ENCODE results near the gene PCGF3. TPM values are rescaled to one million over a fixed set of nuclear protein-coding genes. Genes with fewer than 3 reads are reported as not detected.

PCGF3 gene
- total and polyA plus RNA-seq, 7 experiments from 2014 or later: 3.8 to 66.8 (median 36.2) TPM

DNA sequence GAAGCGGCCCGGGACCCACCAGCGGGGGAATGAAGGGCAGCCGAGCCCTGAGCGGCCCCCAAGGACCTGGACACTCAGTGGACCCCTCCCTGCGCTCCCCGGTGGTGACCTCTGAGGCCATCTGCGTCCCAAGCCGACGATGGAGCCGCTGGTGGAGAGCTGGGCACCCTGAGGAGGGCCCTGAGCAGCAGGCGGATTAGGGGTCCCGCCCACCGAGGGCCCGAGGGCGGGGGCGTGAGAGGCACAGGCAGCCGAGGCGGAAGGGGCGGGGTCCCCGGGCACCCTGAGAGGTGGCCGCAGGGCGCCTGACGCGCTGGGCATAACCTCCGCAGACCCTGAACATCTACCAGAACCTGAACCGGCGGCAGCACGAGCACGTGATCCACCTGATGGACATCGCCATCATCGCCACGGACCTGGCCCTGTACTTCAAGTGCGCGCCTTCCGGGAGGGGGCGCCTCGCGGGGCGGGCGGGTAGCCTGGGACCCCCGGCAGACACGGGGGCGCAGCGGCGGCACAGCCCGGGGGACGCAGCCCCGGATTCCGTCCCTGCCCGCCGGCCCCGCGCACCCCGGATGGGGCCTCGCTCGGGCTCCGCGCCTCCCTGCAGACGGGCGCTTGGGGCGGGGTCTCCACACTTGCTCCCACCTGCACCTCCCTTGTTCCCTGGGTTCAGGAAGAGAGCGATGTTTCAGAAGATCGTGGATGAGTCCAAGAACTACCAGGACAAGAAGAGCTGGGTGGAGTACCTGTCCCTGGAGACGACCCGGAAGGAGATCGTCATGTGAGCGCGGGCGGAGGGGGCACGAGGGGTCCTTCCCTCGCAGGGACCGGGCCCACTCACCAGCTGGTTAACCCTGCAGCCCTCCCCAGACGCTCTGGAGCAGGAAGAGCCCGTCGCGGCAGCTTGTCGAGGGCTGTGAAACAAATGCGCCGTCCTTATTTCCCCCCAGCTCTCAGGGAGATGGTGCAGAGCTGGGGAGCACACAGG is 41.9 kb upstream of the PCGF3 start:
- peak overlapping the region; percentile 48 to 93 (median 89) for H3K27ac Mint-ChIP-seq
- peaks cover 3 to 33% (median 13%) of the 10 kb centered on the region in 7 donors for H3K4me1 Mint-ChIP-seq
- peak overlapping the region; percentile 72 to 95 (median 86) for H3K4me3 Mint-ChIP-seq
- peaks cover 0 to 22% (median 6%) of the 10 kb centered on the region in 5 donors for H3K36me3 Mint-ChIP-seq
- peaks cover 0 to 13% (median 0%) of the 10 kb centered on the region in 11 donors for H3K9me3 Mint-ChIP-seq
- ChIA-PET POLR2A (interaction anchor here (0.6 to 6.0 kb wide), 3 partner anchors 10 to 325 kb away, joined by 3 to 46 read pairs (median 4); partner anchors contain the start of genes ATP5ME, MYL5 and ZNF141), CTCF (no interaction called here)
- H3K27me3 Mint-ChIP-seq: no peaks in the 10 kb centered on the region
- Histone ChIP-seq H3K27ac (ENCODE audit: low read depth, low read length) (peak overlapping the region; percentile 90), H3K27me3 (ENCODE audit: control insufficient read depth in 2 of 2, insufficient read depth in 2 of 2, low read length in 2 of 2) (no peaks in the 10 kb centered on the region), H3K4me1 (ENCODE audit: control insufficient read depth in 2 of 2, insufficient read depth in 2 of 2, low read length in 2 of 2) (peaks cover 4 to 5% of the 10 kb centered on the region in 2 donors), H3K9me3 (ENCODE audit: control insufficient read depth in 2 of 3, low read length in 3 of 3) (no peaks in the 10 kb centered on the region), H3K4me3 (ENCODE audit: low read length) (peak overlapping the region; percentile 86), H3K36me3 (ENCODE audit: control insufficient read depth in 2 of 3, insufficient read depth in 3 of 3, low read length in 3 of 3) (no peaks in the 10 kb centered on the region)
- intact Hi-C loops (cut with micrococcal nuclease): loop anchor here (1.0 to 5.0 kb wide), 4 partner anchors 11 to 394 kb away; partner anchors contain the start of genes ATP5ME (in 2 of the 2), MYL5 (in 2 of the 2), PCGF3 (in 1 of the 2) and PIGG (in 1 of the 2)
- DNase-seq (peak; percentile 59 to 77 (median 75)), ATAC-seq (peak; percentile 91)

GRCh38 chr4:664713-665231 is 40.9 kb upstream of the PCGF3 start:
- H3K36me3 ChIP-seq (ENCODE audit: control insufficient read depth in 2 of 3, insufficient read depth in 3 of 3, low read length in 3 of 3): peaks cover 0 to 2% (median 0%) of the 10 kb centered on the region in 3 experiments
- POLR2A ChIA-PET: interaction anchor here (6.0 kb wide), 1 partner anchor 9 kb away, joined by 46 read pairs; the partner anchor contains the start of genes ATP5ME and MYL5
- H3K4me3 ChIP-seq (ENCODE audit: low read length): peak overlapping the region; percentile 86
- Mint-ChIP-seq H3K27me3 (no peaks in the 10 kb centered on the region), H3K9me3 (peaks cover 0 to 9% (median 0%) of the 10 kb centered on the region in 11 donors), H3K36me3 (peaks cover 0 to 15% (median 6%) of the 10 kb centered on the region in 5 donors), H3K4me1 (peaks cover 3 to 33% (median 10%) of the 10 kb centered on the region in 7 donors), H3K27ac (peak overlapping the region in 7 of 9 donors; percentile 48 to 91 (median 89)), H3K4me3 (peak overlapping the region; percentile 72 to 95 (median 86))
- no peak for ATAC-seq
- no peak for DNase-seq
- H3K27ac ChIP-seq (ENCODE audit: low read depth, low read length): peak overlapping the region; percentile 90
- intact Hi-C loops (cut with micrococcal nuclease): loop anchor here in 1 of 2 donors (5.0 kb wide), 1 partner anchor 393 kb away; no protein-coding TSS in a partner anchor
- no peaks in the 10 kb centered on the region for H3K27me3 ChIP-seq (ENCODE audit: control insufficient read depth in 2 of 2, insufficient read depth in 2 of 2, low read length in 2 of 2)
- CTCF ChIA-PET: no interaction called here
- H3K9me3 ChIP-seq (ENCODE audit: control insufficient read depth in 2 of 3, low read length in 3 of 3): no peaks in the 10 kb centered on the region
- H3K4me1 ChIP-seq (ENCODE audit: control insufficient read depth in 2 of 2, insufficient read depth in 2 of 2, low read length in 2 of 2): peaks cover 4 to 5% of the 10 kb centered on the region in 2 donors

GRCh38 chr4:665381-665750 is 40.3 kb upstream of the PCGF3 start:
- intact Hi-C loops (cut with micrococcal nuclease): no loop called here
- H3K4me1 ChIP-seq (ENCODE audit: control insufficient read depth in 2 of 2, insufficient read depth in 2 of 2, low read length in 2 of 2): peaks cover 4 to 5% of the 10 kb centered on the region in 2 donors
- H3K9me3 ChIP-seq (ENCODE audit: control insufficient read depth in 2 of 3, low read length in 3 of 3): no peaks in the 10 kb centered on the region
- no peaks in the 10 kb centered on the region for H3K27me3 Mint-ChIP-seq
- no peak overlapping the region for H3K27ac ChIP-seq (ENCODE audit: low read depth, low read length)
- H3K4me3 ChIP-seq (ENCODE audit: low read length): no peak overlapping the region
- no peak for DNase-seq
- peaks cover 0 to 5% (median 0%) of the 10 kb centered on the region in 11 donors for H3K9me3 Mint-ChIP-seq
- peaks cover 0 to 3% (median 0%) of the 10 kb centered on the region in 3 experiments for H3K36me3 ChIP-seq (ENCODE audit: control insufficient read depth in 2 of 3, insufficient read depth in 3 of 3, low read length in 3 of 3)
- ChIA-PET POLR2A (interaction anchor here (6.0 kb wide), 1 partner anchor 8 kb away, joined by 46 read pairs; the partner anchor contains the start of genes ATP5ME and MYL5), CTCF (no interaction called here)
- H3K27me3 ChIP-seq (ENCODE audit: control insufficient read depth in 2 of 2, insufficient read depth in 2 of 2, low read length in 2 of 2): no peaks in the 10 kb centered on the region
- H3K36me3 Mint-ChIP-seq: peaks cover 0 to 9% (median 6%) of the 10 kb centered on the region in 5 donors
- no peak for ATAC-seq
- H3K4me1 Mint-ChIP-seq: peaks cover 3 to 33% (median 10%) of the 10 kb centered on the region in 7 donors
- H3K27ac Mint-ChIP-seq: peak overlapping the region in 1 of 9 donors; percentile 48
- H3K4me3 Mint-ChIP-seq: peak overlapping the region in 7 of 10 donors; percentile 7 to 95 (median 84)

- H3K4me3 Mint-ChIP-seq: no peak overlapping the region
- H3K27me3 ChIP-seq (ENCODE audit: control insufficient read depth in 2 of 2, insufficient read depth in 2 of 2, low read length in 2 of 2): no peaks in the 10 kb centered on the region
- ATAC-seq (no peak), DNase-seq (no peak)
- no peaks in the 10 kb centered on the region for H3K9me3 ChIP-seq (ENCODE audit: control insufficient read depth in 2 of 3, low read length in 3 of 3)
- H3K27me3 Mint-ChIP-seq: no peaks in the 10 kb centered on the region
- H3K27ac Mint-ChIP-seq: peak overlapping the region in 1 of 9 donors; percentile 48
- intact Hi-C loops (cut with micrococcal nuclease): no loop called here
- peaks cover 0 to 6% (median 0%) of the 10 kb centered on the region in 3 experiments for H3K36me3 ChIP-seq (ENCODE audit: control insufficient read depth in 2 of 3, insufficient read depth in 3 of 3, low read length in 3 of 3)
- H3K36me3 Mint-ChIP-seq: peaks cover 0 to 11% (median 2%) of the 10 kb centered on the region in 5 donors
- ChIA-PET CTCF (no interaction called here), POLR2A (interaction anchor here (0.6 to 6.0 kb wide), 2 partner anchors 8 kb away, joined by 7 to 46 read pairs; partner anchors contain the start of genes ATP5ME and MYL5)
- no peak overlapping the region for H3K4me3 ChIP-seq (ENCODE audit: low read length)
- peaks cover 4 to 5% of the 10 kb centered on the region in 2 donors for H3K4me1 ChIP-seq (ENCODE audit: control insufficient read depth in 2 of 2, insufficient read depth in 2 of 2, low read length in 2 of 2)
- H3K27ac ChIP-seq (ENCODE audit: low read depth, low read length): no peak overlapping the region
- peaks cover 0 to 1% (median 0%) of the 10 kb centered on the region in 11 donors for H3K9me3 Mint-ChIP-seq
- H3K4me1 Mint-ChIP-seq: peaks cover 3 to 28% (median 10%) of the 10 kb centered on the region in 7 donors
Measured at GRCh38 chr4:665751-666435, 39.7 kb upstream of the PCGF3 start.

GRCh38 chr4:666436-666810 is 39.2 kb upstream of the PCGF3 start:
- Mint-ChIP-seq H3K9me3 (no peaks in the 10 kb centered on the region), H3K4me3 (peak overlapping the region in 1 of 10 donors; percentile 65), H3K36me3 (peaks cover 0 to 10% (median 0%) of the 10 kb centered on the region in 5 donors), H3K27me3 (no peaks in the 10 kb centered on the region), H3K4me1 (peaks cover 3 to 25% (median 9%) of the 10 kb centered on the region in 7 donors), H3K27ac (no peak overlapping the region)
- Histone ChIP-seq H3K36me3 (ENCODE audit: control insufficient read depth in 2 of 3, insufficient read depth in 3 of 3, low read length in 3 of 3) (peaks cover 0 to 12% (median 0%) of the 10 kb centered on the region in 3 experiments), H3K27ac (ENCODE audit: low read depth, low read length) (no peak overlapping the region), H3K9me3 (ENCODE audit: control insufficient read depth in 2 of 3, low read length in 3 of 3) (no peaks in the 10 kb centered on the region), H3K27me3 (ENCODE audit: control insufficient read depth in 2 of 2, insufficient read depth in 2 of 2, low read length in 2 of 2) (no peaks in the 10 kb centered on the region), H3K4me1 (ENCODE audit: control insufficient read depth in 2 of 2, insufficient read depth in 2 of 2, low read length in 2 of 2) (peaks cover 4 to 5% of the 10 kb centered on the region in 2 donors), H3K4me3 (ENCODE audit: low read length) (no peak overlapping the region)
- intact Hi-C loops (cut with micrococcal nuclease): no loop called here
- no peak for ATAC-seq
- POLR2A ChIA-PET: interaction anchor here (6.0 kb wide), 1 partner anchor 7 kb away, joined by 46 read pairs; the partner anchor contains the start of genes ATP5ME and MYL5
- DNase-seq: no peak
- CTCF ChIA-PET: no interaction called here

Measured in naive thymus-derived CD4-positive, alpha-beta T cell (primary cell).